Measurements from ENCODE around the gene TRIM74. TPM values are rescaled to one million over a fixed set of nuclear protein-coding genes. Genes with fewer than 3 reads are reported as not detected.
"Not testable (repeated sequence)": the region's sequence is repeated elsewhere in the genome, so short reads cannot be mapped to it uniquely, and the experiment has no call there.

TRIM74 gene
- total RNA-seq, 1 experiment from 2014 or later: 0.26 TPM

DNA sequence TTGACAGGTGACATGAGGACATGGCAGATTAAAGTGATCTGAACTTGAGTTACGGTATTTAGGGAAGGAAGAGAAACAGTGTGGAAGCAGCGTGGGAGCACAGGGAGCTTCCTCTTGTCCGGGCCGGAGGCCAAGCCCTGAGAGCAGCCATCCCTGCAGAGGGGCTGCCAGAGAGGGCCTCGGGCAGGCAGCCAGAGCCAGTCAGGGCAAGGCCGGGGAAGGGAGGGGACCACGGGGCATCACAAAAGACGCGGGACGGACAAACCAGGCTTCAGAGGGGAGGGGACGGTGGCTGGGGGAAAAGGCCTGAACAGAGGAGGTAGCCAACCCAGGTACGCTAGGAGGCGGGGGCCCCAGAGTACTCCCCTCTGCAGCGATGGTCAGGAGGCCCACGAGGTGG, 24.3 kb downstream of the TRIM74 start:
- not testable (repeated sequence) for H3K9ac ChIP-seq (ENCODE audit: extremely low read depth, insufficient read length, low read length); H4K5ac ChIP-seq (ENCODE audit: insufficient read length, low read depth, low read length); H3K4me1 Mint-ChIP-seq; H3K23me2 ChIP-seq (ENCODE audit: insufficient read length, low read depth, low read length, poor library complexity, severe bottlenecking); H3K79me2 ChIP-seq (ENCODE audit: insufficient read depth, low read length); H3K27ac ChIP-seq (ENCODE audit: insufficient read length, low read depth, low read length); H3K4me1 ChIP-seq (ENCODE audit: insufficient read depth, low read length); H4K91ac ChIP-seq (ENCODE audit: insufficient read length, low read depth, low read length); H2AFZ ChIP-seq (ENCODE audit: low read length); H2BK5ac ChIP-seq (ENCODE audit: insufficient read length, low read length); H3T11ph ChIP-seq (ENCODE audit: low read length); H3K27me3 ChIP-seq (ENCODE audit: insufficient read depth, low read length); H4K8ac ChIP-seq (replicated peaks; ENCODE audit: insufficient read length, low read depth, low read length); H2BK15ac ChIP-seq (ENCODE audit: low read depth, low read length); H2BK20ac ChIP-seq (ENCODE audit: low read depth, low read length, poor library complexity, severe bottlenecking); H4K20me1 ChIP-seq (ENCODE audit: control insufficient read depth, insufficient read depth, insufficient read length); H3K4ac ChIP-seq (ENCODE audit: low read depth, low read length); DNase-seq; H3K9me3 Mint-ChIP-seq; H3K4me2 ChIP-seq (ENCODE audit: insufficient read depth, insufficient read length, low read length); H3K56ac ChIP-seq (ENCODE audit: insufficient read length, low read depth, low read length); H2BK120ac ChIP-seq (ENCODE audit: low read depth, low read length, poor library complexity, severe bottlenecking); H2AK5ac ChIP-seq (ENCODE audit: insufficient read length, low read length); H3K18ac ChIP-seq (ENCODE audit: insufficient read length, low read depth, low read length); H3K23ac ChIP-seq (ENCODE audit: insufficient read length, low read depth, low read length); H3K27ac Mint-ChIP-seq; H2BK12ac ChIP-seq (ENCODE audit: insufficient read length, low read depth, low read length); H3K4me3 Mint-ChIP-seq; H3K9me3 ChIP-seq (ENCODE audit: control insufficient read depth, low read depth, low read length); H3K79me1 ChIP-seq (ENCODE audit: insufficient read depth, low read depth, low read length, poor library complexity, severe bottlenecking); H3K27me3 Mint-ChIP-seq (ENCODE audit: low read depth); H3K14ac ChIP-seq (ENCODE audit: insufficient read depth, low read length)
- WGBS (ENCODE audit: extremely low coverage, insufficient read length, low lambda C conversion rate): no CpG with 5 or more reads among the region's 15 CpGs
- H3K36me3 Mint-ChIP-seq (ENCODE audit: insufficient read depth in 1 of 3, low read depth in 3 of 3): peaks cover 12 to 31% (median 31%) of the 10 kb centered on the region in 3 experiments; a peak in 6 of 7 replicates

DNA sequence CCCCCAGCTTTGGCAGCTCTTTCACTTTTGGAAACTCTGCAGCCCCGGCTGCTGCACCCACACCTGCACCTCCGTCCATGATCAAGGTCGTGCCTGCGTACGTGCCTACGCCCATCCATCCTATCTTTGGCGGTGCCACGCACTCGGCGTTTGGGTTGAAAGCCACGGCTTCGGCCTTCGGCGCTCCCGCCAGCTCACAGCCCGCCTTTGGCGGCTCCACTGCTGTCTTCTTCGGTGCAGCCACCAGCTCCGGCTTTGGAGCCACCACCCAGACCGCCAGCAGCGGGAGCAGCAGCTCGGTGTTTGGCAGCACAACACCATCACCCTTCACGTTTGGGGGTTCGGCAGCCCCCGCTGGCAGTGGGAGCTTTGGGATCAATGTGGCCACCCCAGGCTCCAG, 26.3 kb downstream of the TRIM74 start:
- not testable (repeated sequence) for H3K27me3 Mint-ChIP-seq (ENCODE audit: low read depth); H3K14ac ChIP-seq (ENCODE audit: insufficient read depth, low read length); H3K79me2 ChIP-seq (ENCODE audit: insufficient read depth, low read length); H3K27ac ChIP-seq (ENCODE audit: insufficient read length, low read depth, low read length); H4K20me1 ChIP-seq (ENCODE audit: control insufficient read depth, insufficient read depth, insufficient read length); H3K56ac ChIP-seq (ENCODE audit: insufficient read length, low read depth, low read length); H4K91ac ChIP-seq (ENCODE audit: insufficient read length, low read depth, low read length); H2BK12ac ChIP-seq (ENCODE audit: insufficient read length, low read depth, low read length); H2BK15ac ChIP-seq (ENCODE audit: low read depth, low read length); H3K9me3 ChIP-seq (ENCODE audit: control insufficient read depth, low read depth, low read length); H3K4me2 ChIP-seq (ENCODE audit: insufficient read depth, insufficient read length, low read length); H3K27me3 ChIP-seq (ENCODE audit: insufficient read depth, low read length); H2AK5ac ChIP-seq (ENCODE audit: insufficient read length, low read length); H3K23me2 ChIP-seq (ENCODE audit: insufficient read length, low read depth, low read length, poor library complexity, severe bottlenecking); H4K5ac ChIP-seq (ENCODE audit: insufficient read length, low read depth, low read length); H3K27ac Mint-ChIP-seq; H3K4me1 ChIP-seq (ENCODE audit: insufficient read depth, low read length); H3K18ac ChIP-seq (ENCODE audit: insufficient read length, low read depth, low read length); H3K4me1 Mint-ChIP-seq; H3T11ph ChIP-seq (ENCODE audit: low read length); H4K8ac ChIP-seq (replicated peaks; ENCODE audit: insufficient read length, low read depth, low read length); H3K79me1 ChIP-seq (ENCODE audit: insufficient read depth, low read depth, low read length, poor library complexity, severe bottlenecking); H2BK20ac ChIP-seq (ENCODE audit: low read depth, low read length, poor library complexity, severe bottlenecking); H2AFZ ChIP-seq (ENCODE audit: low read length); H3K23ac ChIP-seq (ENCODE audit: insufficient read length, low read depth, low read length); H3K4me3 Mint-ChIP-seq; DNase-seq; H2BK5ac ChIP-seq (ENCODE audit: insufficient read length, low read length); H3K9ac ChIP-seq (ENCODE audit: extremely low read depth, insufficient read length, low read length); H3K9me3 Mint-ChIP-seq; H3K4ac ChIP-seq (ENCODE audit: low read depth, low read length); H2BK120ac ChIP-seq (ENCODE audit: low read depth, low read length, poor library complexity, severe bottlenecking)
- WGBS (ENCODE audit: extremely low coverage, insufficient read length, low lambda C conversion rate): no CpG with 5 or more reads among the region's 25 CpGs
- H3K36me3 Mint-ChIP-seq (ENCODE audit: insufficient read depth in 1 of 3, low read depth in 3 of 3): peaks cover 19 to 36% (median 33%) of the 10 kb centered on the region in 3 experiments

All from H9 (cell line).